Osteocyte (in vitro differentiated cells): Measurements from ENCODE around the gene SLC35E1. TPM values are rescaled to one million over a fixed set of nuclear protein-coding genes. Genes with fewer than 3 reads are reported as not detected.

Source experiments
- DNase-seq: peaks from one replicate; pipeline ENCODE4 v3.0.0; 2021; ENCODE audit warnings: mixed read lengths; ENCODE audit not compliant: unreplicated experiment; ENCODE audit errors: extremely low spot score
- H3K27ac Mint-ChIP-seq: one replicate; pipeline ENCODE4 v1.8.0; 2021; ENCODE audit warnings: mild to moderate bottlenecking, mixed read lengths; ENCODE audit not compliant: unreplicated experiment
- H3K27me3 Mint-ChIP-seq: one replicate; pipeline ENCODE4 v1.8.0; 2021; ENCODE audit warnings: mixed read lengths; ENCODE audit not compliant: unreplicated experiment
- H3K36me3 Mint-ChIP-seq: one replicate; pipeline ENCODE4 v1.8.0; 2021; ENCODE audit warnings: mixed read lengths; ENCODE audit not compliant: unreplicated experiment
- H3K4me1 Mint-ChIP-seq: one replicate; pipeline ENCODE4 v1.8.0; 2021; ENCODE audit warnings: mixed read lengths; ENCODE audit not compliant: unreplicated experiment
- H3K4me3 Mint-ChIP-seq: one replicate; pipeline ENCODE4 v1.8.0; 2021; ENCODE audit warnings: mild to moderate bottlenecking, moderate library complexity, mixed read lengths; ENCODE audit not compliant: unreplicated experiment
- H3K9me3 Mint-ChIP-seq: one replicate; pipeline ENCODE4 v1.8.0; 2021; ENCODE audit warnings: mixed read lengths; ENCODE audit not compliant: unreplicated experiment
- CTCF ChIP-seq: fragments of 200-600 bp; sonication (generic); IDR thresholded peaks from 2 replicates; pipeline ENCODE4 v1.5.0; 2021; ENCODE audit warnings: antibody characterized with exemption, mild to moderate bottlenecking, moderate library complexity
- total RNA-seq: library from RNA; stranded (reverse); gene quantifications from 2 replicates; pipeline ENCODE4 v1.2.1, GENCODE V29; 2021

The SLC35E1 gene
- total RNA-seq, 1 donor from 2014 or later: 55.5 TPM

- Mint-ChIP-seq H3K27ac (no peak overlapping the region), H3K9me3 (no peaks in the 10 kb centered on the region), H3K36me3 (no peaks in the 10 kb centered on the region), H3K4me3 (no peak overlapping the region), H3K27me3 (no peaks in the 10 kb centered on the region), H3K4me1 (peaks cover 19% of the 10 kb centered on the region)
- DNase-seq: no peak
- no peak for TF ChIP-seq CTCF
Observed at GRCh38 chr19:16605115-16605514, 32.9 kb upstream of the SLC35E1 start.

- TF ChIP-seq CTCF: no peak
- no peak for DNase-seq
- H3K4me3 Mint-ChIP-seq: no peak overlapping the region
- H3K9me3 Mint-ChIP-seq: no peaks in the 10 kb centered on the region
- H3K36me3 Mint-ChIP-seq: no peaks in the 10 kb centered on the region
- H3K4me1 Mint-ChIP-seq: peaks cover 14% of the 10 kb centered on the region
- no peaks in the 10 kb centered on the region for H3K27me3 Mint-ChIP-seq
- H3K27ac Mint-ChIP-seq: no peak overlapping the region
Observed at GRCh38 chr19:16604615-16605014, 32.4 kb upstream of the SLC35E1 start.

GRCh38 chr19:16603090-16603489 is 30.9 kb upstream of the SLC35E1 start:
- Mint-ChIP-seq H3K27me3 (no peaks in the 10 kb centered on the region), H3K4me3 (no peak overlapping the region), H3K9me3 (no peaks in the 10 kb centered on the region), H3K4me1 (peaks cover 16% of the 10 kb centered on the region), H3K36me3 (no peaks in the 10 kb centered on the region), H3K27ac (no peak overlapping the region)
- TF ChIP-seq CTCF: no peak
- DNase-seq: no peak

DNA sequence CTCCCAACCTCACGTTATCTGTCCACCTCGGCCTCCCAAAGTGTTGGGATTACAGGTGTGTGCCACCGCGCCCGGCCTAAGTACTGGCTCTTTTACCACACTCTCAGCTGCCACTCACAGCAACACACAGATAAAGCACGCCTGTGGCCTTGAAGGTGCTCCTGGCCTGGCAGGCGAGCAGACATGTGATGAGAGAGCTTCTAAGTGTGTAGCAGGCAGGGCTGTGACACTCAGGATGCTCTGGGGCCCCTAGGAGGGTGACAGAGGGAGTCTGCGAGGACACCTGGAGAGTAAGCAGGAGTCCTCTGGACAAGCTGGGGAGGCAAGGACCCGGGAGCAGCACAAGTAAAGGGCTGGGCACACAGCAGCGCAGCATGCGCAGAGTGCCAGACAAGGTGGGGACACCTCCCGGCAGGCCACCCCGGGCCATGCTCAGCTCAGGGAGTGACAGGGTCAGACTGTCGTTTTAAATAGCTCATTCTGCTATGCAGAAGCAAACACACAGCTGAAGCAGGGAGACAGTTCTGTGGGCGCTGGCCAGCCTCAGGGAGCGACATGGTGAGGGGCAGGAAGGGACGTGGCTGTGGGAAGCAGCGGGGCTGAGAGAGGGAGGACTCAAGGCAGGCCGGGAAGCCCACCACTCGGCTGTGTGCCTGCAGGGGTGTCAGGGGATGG is 29.3 kb upstream of the SLC35E1 start:
- Mint-ChIP-seq H3K4me1 (peaks cover 16% of the 10 kb centered on the region), H3K27ac (no peak overlapping the region), H3K4me3 (no peak overlapping the region), H3K27me3 (no peaks in the 10 kb centered on the region), H3K9me3 (no peaks in the 10 kb centered on the region), H3K36me3 (no peaks in the 10 kb centered on the region)
- TF ChIP-seq CTCF: no peak
- DNase-seq: no peak

GRCh38 chr19:16600824-16601223 is 28.6 kb upstream of the SLC35E1 start:
- Mint-ChIP-seq H3K9me3 (no peaks in the 10 kb centered on the region), H3K4me1 (peaks cover 16% of the 10 kb centered on the region), H3K27me3 (no peaks in the 10 kb centered on the region), H3K36me3 (no peaks in the 10 kb centered on the region), H3K27ac (no peak overlapping the region), H3K4me3 (no peak overlapping the region)
- no peak for TF ChIP-seq CTCF
- DNase-seq: no peak
